ENCODE data around the gene TPX2.
A peak's percentile ranks its signal among the peaks of the same experiment; 100 is the strongest.
"Not testable (repeated sequence)": the region's sequence is repeated elsewhere in the genome, so short reads cannot be mapped to it uniquely, and the experiment has no call there.

TPX2 gene

GRCh38 chr20:31746068-31746878 lies 7.2 kb downstream of the TPX2 start:
- no peaks in the 10 kb centered on the region for H3K27me3 ChIP-seq (ENCODE audit: insufficient read depth, poor library complexity, severe bottlenecking)
- no peak overlapping the region for H3K4me3 ChIP-seq (ENCODE audit: severe bottlenecking)
- H3K4me1 ChIP-seq (ENCODE audit: insufficient read depth, poor library complexity, severe bottlenecking), result peaks cover 19% of the 10 kb centered on the region
- DNase-seq (ENCODE audit: low spot score), result no peak
- no peak overlapping the region for H3K27ac ChIP-seq (ENCODE audit: poor library complexity, severe bottlenecking)
- H3K9me3 ChIP-seq (ENCODE audit: severe bottlenecking), result no peaks in the 10 kb centered on the region
- no peak for TF ChIP-seq CTCF (IDR thresholded peaks at IDR 0.05; ENCODE audit: poor library complexity, severe bottlenecking)
- H3K36me3 ChIP-seq (ENCODE audit: low read depth), result peaks cover 97% of the 10 kb centered on the region
- peak; percentile 27; the same call in 2 of the 3 replicates for ATAC-seq (ENCODE audit: low read depth)

- not testable (repeated sequence) for DNase-seq (ENCODE audit: low spot score); H3K27ac ChIP-seq (ENCODE audit: poor library complexity, severe bottlenecking); ATAC-seq (ENCODE audit: low read depth); H3K27me3 ChIP-seq (ENCODE audit: insufficient read depth, poor library complexity, severe bottlenecking); H3K4me3 ChIP-seq (ENCODE audit: severe bottlenecking); H3K9me3 ChIP-seq (ENCODE audit: severe bottlenecking)
- Histone ChIP-seq H3K36me3 (ENCODE audit: low read depth) (peaks cover 98% of the 10 kb centered on the region), H3K4me1 (ENCODE audit: insufficient read depth, poor library complexity, severe bottlenecking) (peaks cover 12% of the 10 kb centered on the region)
Observed at GRCh38 chr20:31747028-31747427, 7.9 kb downstream of the TPX2 start.

GRCh38 chr20:31747640-31748039 lies 8.6 kb downstream of the TPX2 start:
- Histone ChIP-seq H3K27ac (ENCODE audit: poor library complexity, severe bottlenecking) (no peak overlapping the region), H3K4me1 (ENCODE audit: insufficient read depth, poor library complexity, severe bottlenecking) (peaks cover 12% of the 10 kb centered on the region), H3K36me3 (ENCODE audit: low read depth) (peaks cover 98% of the 10 kb centered on the region), H3K9me3 (ENCODE audit: severe bottlenecking) (no peaks in the 10 kb centered on the region), H3K4me3 (ENCODE audit: severe bottlenecking) (no peak overlapping the region), H3K27me3 (ENCODE audit: insufficient read depth, poor library complexity, severe bottlenecking) (no peaks in the 10 kb centered on the region)
- DNase-seq (ENCODE audit: low spot score) (no peak), ATAC-seq (ENCODE audit: low read depth) (no peak)
- TF ChIP-seq CTCF (IDR thresholded peaks at IDR 0.05; ENCODE audit: poor library complexity, severe bottlenecking), result no peak

- no peak overlapping the region for H3K27ac ChIP-seq (ENCODE audit: poor library complexity, severe bottlenecking)
- TF ChIP-seq CTCF (IDR thresholded peaks at IDR 0.05; ENCODE audit: poor library complexity, severe bottlenecking), result no peak
- no peak overlapping the region for H3K4me3 ChIP-seq (ENCODE audit: severe bottlenecking)
- no peak for DNase-seq (ENCODE audit: low spot score)
- no peak for ATAC-seq (ENCODE audit: low read depth)
- H3K9me3 ChIP-seq (ENCODE audit: severe bottlenecking), result no peaks in the 10 kb centered on the region
- H3K4me1 ChIP-seq (ENCODE audit: insufficient read depth, poor library complexity, severe bottlenecking), result peaks cover 12% of the 10 kb centered on the region
- peaks cover 97% of the 10 kb centered on the region for H3K36me3 ChIP-seq (ENCODE audit: low read depth)
- no peaks in the 10 kb centered on the region for H3K27me3 ChIP-seq (ENCODE audit: insufficient read depth, poor library complexity, severe bottlenecking)
Observed at GRCh38 chr20:31749223-31749622, 10.1 kb downstream of the TPX2 start.

- peaks cover 4% of the 10 kb centered on the region for H3K4me1 ChIP-seq (ENCODE audit: insufficient read depth, poor library complexity, severe bottlenecking)
- ATAC-seq (ENCODE audit: low read depth), result no peak
- TF ChIP-seq CTCF (IDR thresholded peaks at IDR 0.05; ENCODE audit: poor library complexity, severe bottlenecking), result no peak
- no peak overlapping the region for H3K4me3 ChIP-seq (ENCODE audit: severe bottlenecking)
- no peak overlapping the region for H3K27ac ChIP-seq (ENCODE audit: poor library complexity, severe bottlenecking)
- peaks cover 97% of the 10 kb centered on the region for H3K36me3 ChIP-seq (ENCODE audit: low read depth)
- no peaks in the 10 kb centered on the region for H3K27me3 ChIP-seq (ENCODE audit: insufficient read depth, poor library complexity, severe bottlenecking)
- H3K9me3 ChIP-seq (ENCODE audit: severe bottlenecking), result no peaks in the 10 kb centered on the region
- no peak for DNase-seq (ENCODE audit: low spot score)
Observed at GRCh38 chr20:31751126-31751525, 12.0 kb downstream of the TPX2 start.
